HEK293 (cell line): ENCODE measurements around the gene TMEM140.

Source experiments
- GLIS1 ChIP-seq: fragments of 450-650 bp; formaldehyde crosslinking; IDR thresholded peaks from 2 replicates; pipeline ENCODE4 v1.5.1; 2016; ENCODE audit warnings: missing biosample characterization, missing genetic modification characterization
- SP2 ChIP-seq: fragments of 450-650 bp; formaldehyde crosslinking; IDR thresholded peaks from 2 replicates; pipeline ENCODE4 v1.5.1; 2016; ENCODE audit warnings: missing biosample characterization, missing genetic modification characterization
- ZNF121 ChIP-seq: fragments of 450-650 bp; formaldehyde crosslinking; IDR thresholded peaks from 2 replicates; pipeline ENCODE4 v1.5.1; 2016; ENCODE audit warnings: missing biosample characterization, missing genetic modification characterization
- ZNF394 ChIP-seq: fragments of 450-650 bp; formaldehyde crosslinking; IDR thresholded peaks from 2 replicates; pipeline ENCODE4 v1.5.1; 2016; ENCODE audit warnings: missing biosample characterization, missing genetic modification characterization, mild to moderate bottlenecking, moderate library complexity, borderline replicate concordance
- ZNF423 ChIP-seq: fragments of 450-650 bp; formaldehyde crosslinking; IDR thresholded peaks from 2 replicates; pipeline ENCODE4 v1.5.1; 2016; ENCODE audit warnings: missing biosample characterization, missing genetic modification characterization
- ZNF426 ChIP-seq: fragments of 450-650 bp; formaldehyde crosslinking; IDR thresholded peaks from 2 replicates; pipeline ENCODE4 v1.5.1; 2017; ENCODE audit warnings: missing biosample characterization, missing genetic modification characterization, mild to moderate bottlenecking, inconsistent platforms, moderate library complexity
- ZNF433 ChIP-seq: fragments of 450-650 bp; formaldehyde crosslinking; IDR thresholded peaks from 2 replicates; pipeline ENCODE4 v1.5.1; 2016; ENCODE audit warnings: missing biosample characterization, missing genetic modification characterization, low read depth
- ZSCAN16 ChIP-seq: fragments of 450-650 bp; formaldehyde crosslinking; IDR thresholded peaks from 2 replicates; pipeline ENCODE4 v1.5.1; 2016; ENCODE audit warnings: missing biosample characterization, missing genetic modification characterization
- TF ChIP-seq, protein P1 (sequence below): fragments of 450-650 bp; formaldehyde crosslinking; IDR thresholded peaks from 2 replicates; pipeline ENCODE4 v1.5.0; 2017; ENCODE audit warnings: missing biosample characterization, missing genetic modification characterization, borderline replicate concordance
- TF ChIP-seq, protein P2 (sequence below): fragments of 450-650 bp; formaldehyde crosslinking; IDR thresholded peaks from 2 replicates; pipeline ENCODE4 v1.5.1; 2017; ENCODE audit warnings: missing biosample characterization, missing genetic modification characterization
- TF ChIP-seq, protein P3 (sequence below): fragments of 450-650 bp; formaldehyde crosslinking; IDR thresholded peaks from 2 replicates; pipeline ENCODE4 v1.5.1; 2016; ENCODE audit warnings: missing biosample characterization, missing genetic modification characterization
- TF ChIP-seq, protein P4 (sequence below): fragments of 450-650 bp; formaldehyde crosslinking; IDR thresholded peaks from 2 replicates; pipeline ENCODE4 v1.5.1; 2016; ENCODE audit warnings: missing biosample characterization, missing genetic modification characterization

DNA sequence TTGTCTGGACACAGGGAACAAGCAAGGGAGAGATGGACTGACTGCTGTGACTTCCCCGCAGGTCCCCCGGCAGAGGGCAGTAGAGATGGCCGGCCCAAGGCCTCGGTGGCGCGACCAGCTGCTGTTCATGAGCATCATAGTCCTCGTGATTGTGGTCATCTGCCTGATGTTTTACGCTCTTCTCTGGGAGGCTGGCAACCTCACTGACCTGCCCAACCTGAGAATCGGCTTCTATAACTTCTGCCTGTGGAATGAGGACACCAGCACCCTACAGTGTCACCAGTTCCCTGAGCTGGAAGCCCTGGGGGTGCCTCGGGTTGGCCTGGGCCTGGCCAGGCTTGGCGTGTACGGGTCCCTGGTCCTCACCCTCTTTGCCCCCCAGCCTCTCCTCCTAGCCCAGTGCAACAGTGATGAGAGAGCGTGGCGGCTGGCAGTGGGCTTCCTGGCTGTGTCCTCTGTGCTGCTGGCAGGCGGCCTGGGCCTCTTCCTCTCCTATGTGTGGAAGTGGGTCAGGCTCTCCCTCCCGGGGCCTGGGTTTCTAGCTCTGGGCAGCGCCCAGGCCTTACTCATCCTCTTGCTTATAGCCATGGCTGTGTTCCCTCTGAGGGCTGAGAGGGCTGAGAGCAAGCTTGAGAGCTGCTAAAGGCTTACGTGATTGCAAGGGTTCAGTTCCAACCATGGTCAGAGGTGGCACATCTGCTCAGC lies 16.6 kb downstream of the TMEM140 start:
- TF ChIP-seq ZNF423 (tag by site-specific recombination) = no peak
- TF ChIP-seq, protein P1, sequence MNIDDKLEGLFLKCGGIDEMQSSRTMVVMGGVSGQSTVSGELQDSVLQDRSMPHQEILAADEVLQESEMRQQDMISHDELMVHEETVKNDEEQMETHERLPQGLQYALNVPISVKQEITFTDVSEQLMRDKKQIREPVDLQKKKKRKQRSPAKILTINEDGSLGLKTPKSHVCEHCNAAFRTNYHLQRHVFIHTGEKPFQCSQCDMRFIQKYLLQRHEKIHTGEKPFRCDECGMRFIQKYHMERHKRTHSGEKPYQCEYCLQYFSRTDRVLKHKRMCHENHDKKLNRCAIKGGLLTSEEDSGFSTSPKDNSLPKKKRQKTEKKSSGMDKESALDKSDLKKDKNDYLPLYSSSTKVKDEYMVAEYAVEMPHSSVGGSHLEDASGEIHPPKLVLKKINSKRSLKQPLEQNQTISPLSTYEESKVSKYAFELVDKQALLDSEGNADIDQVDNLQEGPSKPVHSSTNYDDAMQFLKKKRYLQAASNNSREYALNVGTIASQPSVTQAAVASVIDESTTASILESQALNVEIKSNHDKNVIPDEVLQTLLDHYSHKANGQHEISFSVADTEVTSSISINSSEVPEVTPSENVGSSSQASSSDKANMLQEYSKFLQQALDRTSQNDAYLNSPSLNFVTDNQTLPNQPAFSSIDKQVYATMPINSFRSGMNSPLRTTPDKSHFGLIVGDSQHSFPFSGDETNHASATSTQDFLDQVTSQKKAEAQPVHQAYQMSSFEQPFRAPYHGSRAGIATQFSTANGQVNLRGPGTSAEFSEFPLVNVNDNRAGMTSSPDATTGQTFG (tag by site-specific recombination) = no peak
- TF ChIP-seq, protein P2, sequence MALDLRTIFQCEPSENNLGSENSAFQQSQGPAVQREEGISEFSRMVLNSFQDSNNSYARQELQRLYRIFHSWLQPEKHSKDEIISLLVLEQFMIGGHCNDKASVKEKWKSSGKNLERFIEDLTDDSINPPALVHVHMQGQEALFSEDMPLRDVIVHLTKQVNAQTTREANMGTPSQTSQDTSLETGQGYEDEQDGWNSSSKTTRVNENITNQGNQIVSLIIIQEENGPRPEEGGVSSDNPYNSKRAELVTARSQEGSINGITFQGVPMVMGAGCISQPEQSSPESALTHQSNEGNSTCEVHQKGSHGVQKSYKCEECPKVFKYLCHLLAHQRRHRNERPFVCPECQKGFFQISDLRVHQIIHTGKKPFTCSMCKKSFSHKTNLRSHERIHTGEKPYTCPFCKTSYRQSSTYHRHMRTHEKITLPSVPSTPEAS (tag by site-specific recombination) = no peak
- TF ChIP-seq ZNF121 = no peak
- TF ChIP-seq GLIS1 (tag by site-specific recombination) = no peak
- TF ChIP-seq, protein P3, sequence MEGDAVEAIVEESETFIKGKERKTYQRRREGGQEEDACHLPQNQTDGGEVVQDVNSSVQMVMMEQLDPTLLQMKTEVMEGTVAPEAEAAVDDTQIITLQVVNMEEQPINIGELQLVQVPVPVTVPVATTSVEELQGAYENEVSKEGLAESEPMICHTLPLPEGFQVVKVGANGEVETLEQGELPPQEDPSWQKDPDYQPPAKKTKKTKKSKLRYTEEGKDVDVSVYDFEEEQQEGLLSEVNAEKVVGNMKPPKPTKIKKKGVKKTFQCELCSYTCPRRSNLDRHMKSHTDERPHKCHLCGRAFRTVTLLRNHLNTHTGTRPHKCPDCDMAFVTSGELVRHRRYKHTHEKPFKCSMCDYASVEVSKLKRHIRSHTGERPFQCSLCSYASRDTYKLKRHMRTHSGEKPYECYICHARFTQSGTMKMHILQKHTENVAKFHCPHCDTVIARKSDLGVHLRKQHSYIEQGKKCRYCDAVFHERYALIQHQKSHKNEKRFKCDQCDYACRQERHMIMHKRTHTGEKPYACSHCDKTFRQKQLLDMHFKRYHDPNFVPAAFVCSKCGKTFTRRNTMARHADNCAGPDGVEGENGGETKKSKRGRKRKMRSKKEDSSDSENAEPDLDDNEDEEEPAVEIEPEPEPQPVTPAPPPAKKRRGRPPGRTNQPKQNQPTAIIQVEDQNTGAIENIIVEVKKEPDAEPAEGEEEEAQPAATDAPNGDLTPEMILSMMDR (tag by site-specific recombination) = no peak
- no peak for TF ChIP-seq ZNF426 (tag by site-specific recombination)
- no peak for TF ChIP-seq ZNF394 (tag by site-specific recombination)
- no peak for TF ChIP-seq ZSCAN16 (tag by site-specific recombination)
- TF ChIP-seq, protein P4, sequence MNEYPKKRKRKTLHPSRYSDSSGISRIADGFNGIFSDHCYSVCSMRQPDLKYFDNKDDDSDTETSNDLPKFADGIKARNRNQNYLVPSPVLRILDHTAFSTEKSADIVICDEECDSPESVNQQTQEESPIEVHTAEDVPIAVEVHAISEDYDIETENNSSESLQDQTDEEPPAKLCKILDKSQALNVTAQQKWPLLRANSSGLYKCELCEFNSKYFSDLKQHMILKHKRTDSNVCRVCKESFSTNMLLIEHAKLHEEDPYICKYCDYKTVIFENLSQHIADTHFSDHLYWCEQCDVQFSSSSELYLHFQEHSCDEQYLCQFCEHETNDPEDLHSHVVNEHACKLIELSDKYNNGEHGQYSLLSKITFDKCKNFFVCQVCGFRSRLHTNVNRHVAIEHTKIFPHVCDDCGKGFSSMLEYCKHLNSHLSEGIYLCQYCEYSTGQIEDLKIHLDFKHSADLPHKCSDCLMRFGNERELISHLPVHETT (tag by site-specific recombination) = no peak
- TF ChIP-seq ZNF433 (tag by site-specific recombination) = no peak
- no peak for TF ChIP-seq SP2 (tag by site-specific recombination)
